IPS-NIHi7 (cell line): ENCODE measurements around the gene APOF.
A peak's percentile ranks its signal among the peaks of the same experiment; 100 is the strongest.
"Not testable (repeated sequence)": the region's sequence is repeated elsewhere in the genome, so short reads cannot be mapped to it uniquely, and the experiment has no call there.

ENCODE experiments used
- DNase-seq: peaks from one replicate; pipeline ENCODE4 v3.0.0; 2012; ENCODE audit warnings: mixed read lengths; ENCODE audit errors: extremely low spot score

Gene APOF, protein sequence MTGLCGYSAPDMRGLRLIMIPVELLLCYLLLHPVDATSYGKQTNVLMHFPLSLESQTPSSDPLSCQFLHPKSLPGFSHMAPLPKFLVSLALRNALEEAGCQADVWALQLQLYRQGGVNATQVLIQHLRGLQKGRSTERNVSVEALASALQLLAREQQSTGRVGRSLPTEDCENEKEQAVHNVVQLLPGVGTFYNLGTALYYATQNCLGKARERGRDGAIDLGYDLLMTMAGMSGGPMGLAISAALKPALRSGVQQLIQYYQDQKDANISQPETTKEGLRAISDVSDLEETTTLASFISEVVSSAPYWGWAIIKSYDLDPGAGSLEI

GRCh38 chr12:56362130-56363059 lies at the start of gene APOF:
Gene APOF, minus strand, starts transcription at chr12:56362857. Its CDS starts 112 bp downstream, at chr12:56362745.
- DNase-seq: no peak

- no peak for DNase-seq
Measured at GRCh38 chr12:56411781-56412639, 49.4 kb upstream of the APOF start.

GRCh38 chr12:56410768-56411167 lies 48.1 kb upstream of the APOF start:
- no peak for DNase-seq

GRCh38 chr12:56408799-56409417 lies 46.3 kb upstream of the APOF start:
- DNase-seq: no peak

GRCh38 chr12:56404227-56404626 lies 41.6 kb upstream of the APOF start:
- DNase-seq: not testable (repeated sequence)

DNA sequence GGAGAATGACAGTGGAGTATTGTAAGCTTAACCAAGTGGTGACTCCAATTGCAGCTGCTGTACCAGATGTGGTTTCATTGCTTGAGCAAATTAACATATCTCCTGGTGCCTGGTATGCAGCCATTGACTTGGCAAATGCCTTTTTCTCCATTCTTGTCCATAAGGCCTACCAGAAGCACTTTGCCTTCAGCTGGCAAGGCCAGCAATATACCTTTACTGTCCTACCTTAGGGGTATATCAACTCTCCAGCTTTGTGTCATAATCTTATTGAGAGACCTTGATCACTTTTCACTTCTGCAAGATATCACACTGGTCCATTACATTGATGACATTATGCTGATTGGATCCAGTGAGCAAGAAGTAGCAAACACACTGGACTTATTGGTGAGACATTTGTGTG lies 39.0 kb upstream of the APOF start:
- DNase-seq: not testable (repeated sequence)

DNA sequence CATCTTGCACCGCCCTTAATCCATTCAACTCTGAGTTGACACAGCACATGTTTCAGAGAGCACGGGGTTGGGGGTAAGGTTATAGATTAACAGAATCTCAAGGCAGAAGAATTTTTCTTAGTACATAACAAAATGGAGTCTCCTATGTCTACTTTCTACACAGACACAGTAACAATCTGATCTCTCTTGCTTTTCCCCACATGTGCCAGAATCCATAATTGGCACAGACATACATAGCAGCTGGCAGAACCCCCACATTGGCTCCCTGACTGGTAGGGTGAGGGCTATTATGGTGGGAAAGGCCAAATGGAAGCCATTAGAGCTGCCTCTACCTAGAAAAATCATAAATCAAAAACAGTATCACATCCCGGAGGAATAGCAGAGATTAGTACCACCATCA lies 38.5 kb upstream of the APOF start:
- DNase-seq: not testable (repeated sequence)

DNA sequence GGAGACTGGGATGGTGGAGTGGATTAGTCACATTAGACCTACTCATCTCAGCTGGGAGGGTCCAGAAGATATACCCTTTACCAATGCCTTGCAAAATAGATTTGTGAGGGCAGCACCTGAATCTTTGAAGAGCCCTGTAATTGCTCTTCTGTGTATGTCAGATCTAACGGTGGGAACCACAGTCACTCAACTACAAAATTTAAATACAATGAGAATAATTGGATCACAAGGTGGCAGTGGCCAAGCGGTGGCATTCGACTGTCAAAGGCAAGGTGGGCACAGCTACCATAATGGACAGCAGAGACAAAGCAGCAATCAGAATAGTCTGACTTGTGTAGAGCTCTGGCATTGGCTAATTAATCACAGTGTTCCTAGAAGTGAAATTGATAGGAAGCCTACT lies 36.8 kb upstream of the APOF start:
- DNase-seq: not testable (repeated sequence)

- DNase-seq: no peak
Measured at GRCh38 chr12:56398324-56398723, 35.7 kb upstream of the APOF start.

- no peak for DNase-seq
Measured at GRCh38 chr12:56392331-56392730, 29.7 kb upstream of the APOF start.

GRCh38 chr12:56391721-56392120 lies 29.1 kb upstream of the APOF start:
- no peak for DNase-seq

DNA sequence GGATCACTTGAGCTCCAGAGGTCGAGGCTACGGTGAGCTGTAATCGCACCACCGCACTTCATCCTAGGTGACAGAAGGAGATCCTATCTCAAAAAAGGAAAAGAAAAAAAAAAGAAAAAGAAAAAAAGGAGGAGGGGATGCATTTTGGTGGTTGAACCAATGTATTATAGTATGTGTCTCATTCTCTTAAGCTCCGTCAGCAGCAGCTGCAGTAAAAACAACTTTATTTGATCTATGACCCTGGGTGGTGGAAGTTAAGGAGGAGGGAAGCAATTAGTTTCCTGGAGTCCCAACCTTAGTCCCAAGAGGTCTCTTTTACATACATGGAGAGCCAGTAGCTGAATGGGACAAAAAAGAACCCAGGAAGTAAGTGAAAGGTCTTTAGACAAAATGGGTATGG lies 26.8 kb upstream of the APOF start:
- no peak for DNase-seq

DNA sequence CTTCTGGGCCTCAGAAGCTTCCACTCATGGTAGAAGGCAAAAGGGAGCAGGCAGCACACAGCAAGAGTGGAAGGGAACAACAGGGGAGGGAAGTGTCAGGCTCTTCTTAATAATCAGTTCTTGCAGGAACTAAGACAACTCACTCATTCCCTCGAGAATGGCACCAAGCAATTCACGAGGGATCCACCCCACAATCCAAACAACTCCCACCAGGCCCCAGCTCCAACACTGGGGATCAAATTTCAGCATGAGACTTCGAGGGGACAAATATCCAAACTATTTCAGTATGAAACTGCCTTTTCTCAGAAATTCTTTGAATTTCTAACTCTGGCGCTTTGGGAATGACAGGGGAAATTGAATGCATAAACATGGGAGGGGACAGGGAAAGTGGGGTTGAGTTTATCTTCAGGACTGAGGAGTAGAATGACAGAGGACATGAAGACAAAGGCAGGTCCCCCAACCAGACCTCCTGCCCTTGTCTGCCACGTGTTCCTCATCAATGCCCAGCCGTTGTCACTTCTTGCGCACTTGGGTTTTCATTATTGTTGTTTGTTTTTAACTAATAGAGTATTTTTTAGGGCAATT lies 24.6 kb upstream of the APOF start:
- peak; percentile 34 for DNase-seq

DNA sequence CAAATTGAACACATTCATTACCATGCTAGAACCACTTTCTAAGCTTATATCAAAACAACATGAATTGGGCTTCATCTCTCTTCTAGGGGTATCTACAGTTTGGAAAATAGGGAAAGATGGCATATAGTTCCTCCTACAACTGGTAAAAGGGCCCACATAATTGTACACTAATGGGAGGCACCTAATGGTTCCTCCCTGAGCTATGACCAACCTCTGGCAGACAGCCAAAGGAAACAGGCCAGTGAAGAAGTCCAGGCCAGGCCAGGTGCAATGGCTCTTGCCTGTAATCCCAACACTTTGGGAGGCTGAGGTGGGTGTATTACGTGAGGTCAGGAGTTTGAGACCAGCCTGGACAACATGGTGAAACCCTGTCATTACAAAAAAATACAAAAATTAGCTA lies 23.2 kb upstream of the APOF start:
- DNase-seq: no peak

- no peak for DNase-seq
Measured at GRCh38 chr12:56382611-56383010, 20.0 kb upstream of the APOF start.

- DNase-seq: no peak
Measured at GRCh38 chr12:56377989-56378316, 15.3 kb upstream of the APOF start.

- peak; percentile 69 for DNase-seq
Measured at GRCh38 chr12:56377310-56377988, 14.8 kb upstream of the APOF start.

- no peak for DNase-seq
Measured at GRCh38 chr12:56375598-56376434, 13.2 kb upstream of the APOF start.

DNA sequence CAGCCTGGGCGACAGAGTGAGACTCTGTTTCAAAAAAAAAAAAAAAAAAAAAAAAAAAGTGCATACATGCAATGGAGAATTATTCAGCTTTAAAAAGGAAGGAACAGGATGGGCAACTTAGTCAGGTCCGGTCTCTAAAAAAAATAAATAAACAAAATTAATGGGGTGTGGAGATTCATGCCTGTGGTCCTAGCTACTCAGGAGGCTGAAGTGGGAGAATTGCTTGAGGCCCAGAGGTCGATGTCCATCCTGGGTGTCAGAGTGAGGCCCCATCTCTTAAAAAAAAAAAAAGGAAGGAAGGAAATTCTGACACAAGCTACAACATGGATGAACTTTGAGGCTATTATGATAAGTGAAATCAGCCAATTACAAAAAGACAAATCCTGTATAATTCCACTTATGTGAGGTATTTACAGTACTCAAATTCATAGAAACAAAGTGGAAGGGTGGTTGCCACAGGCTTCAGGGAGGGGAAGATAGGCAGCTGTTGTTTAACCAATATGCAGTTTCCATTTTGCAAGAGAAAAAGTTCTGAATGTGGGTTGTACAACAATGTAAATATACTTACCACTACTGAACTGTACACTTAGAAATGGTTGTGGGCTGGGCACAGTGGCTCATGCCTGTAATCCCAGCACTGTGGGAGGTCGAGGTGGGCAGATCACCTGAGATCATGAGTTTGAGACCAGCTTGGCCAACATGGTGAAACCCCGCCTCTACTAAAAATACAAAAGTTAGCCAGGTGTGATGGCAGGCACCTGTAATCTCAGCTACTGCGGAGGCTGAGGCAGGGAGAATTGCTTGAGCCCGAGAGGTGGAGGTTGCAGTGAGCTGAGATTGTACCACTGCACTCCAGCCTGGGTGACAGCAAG lies 12.3 kb upstream of the APOF start:
- DNase-seq: no peak
